Nephron (organoid): ENCODE measurements around the gene NOBOX.

ENCODE experiments used
- H3K27ac Mint-ChIP-seq, 3 experiments: 2 replicates each; pipeline ENCODE4 v1.8.0; 2020; ENCODE audit warnings: mixed read lengths in 3 of 3, mild to moderate bottlenecking in 2 of 3, moderate library complexity in 1 of 3
- H3K27me3 Mint-ChIP-seq: 2 replicates; pipeline ENCODE4 v1.8.0; 2021; ENCODE audit warnings: low read depth, mild to moderate bottlenecking, moderate library complexity, mixed read lengths
- H3K36me3 Mint-ChIP-seq: 2 replicates; pipeline ENCODE4 v1.8.0; 2020; ENCODE audit warnings: low read depth, mixed read lengths
- H3K4me1 Mint-ChIP-seq: 2 replicates; pipeline ENCODE4 v1.8.0; 2020; ENCODE audit warnings: mixed read lengths
- H3K4me3 Mint-ChIP-seq, 3 experiments: 2 replicates each; pipeline ENCODE4 v1.8.0; 2020; ENCODE audit warnings: mild to moderate bottlenecking in 3 of 3, mixed read lengths in 3 of 3, moderate library complexity in 2 of 3
- H3K9me3 Mint-ChIP-seq: 2 replicates; pipeline ENCODE4 v1.8.0; 2020; ENCODE audit warnings: mixed read lengths
- TF ChIP-seq, protein P1 (sequence below), 3 experiments: fragments of 200-600 bp; sonication (generic); IDR thresholded peaks; one replicate each; pipeline ENCODE4 v1.5.0; 2021; ENCODE audit warnings: antibody characterized with exemption in 3 of 3; ENCODE audit not compliant: unreplicated experiment in 3 of 3

Gene NOBOX

GRCh38 chr7:144390481-144390880, 13.0 kb downstream of the NOBOX start:
- peaks cover 4% of the 10 kb centered on the region for H3K27me3 Mint-ChIP-seq
- no peak overlapping the region for H3K4me3 Mint-ChIP-seq
- H3K4me1 Mint-ChIP-seq = peaks cover 6% of the 10 kb centered on the region
- H3K9me3 Mint-ChIP-seq = no peaks in the 10 kb centered on the region
- no peaks in the 10 kb centered on the region for H3K36me3 Mint-ChIP-seq
- TF ChIP-seq, protein P1, sequence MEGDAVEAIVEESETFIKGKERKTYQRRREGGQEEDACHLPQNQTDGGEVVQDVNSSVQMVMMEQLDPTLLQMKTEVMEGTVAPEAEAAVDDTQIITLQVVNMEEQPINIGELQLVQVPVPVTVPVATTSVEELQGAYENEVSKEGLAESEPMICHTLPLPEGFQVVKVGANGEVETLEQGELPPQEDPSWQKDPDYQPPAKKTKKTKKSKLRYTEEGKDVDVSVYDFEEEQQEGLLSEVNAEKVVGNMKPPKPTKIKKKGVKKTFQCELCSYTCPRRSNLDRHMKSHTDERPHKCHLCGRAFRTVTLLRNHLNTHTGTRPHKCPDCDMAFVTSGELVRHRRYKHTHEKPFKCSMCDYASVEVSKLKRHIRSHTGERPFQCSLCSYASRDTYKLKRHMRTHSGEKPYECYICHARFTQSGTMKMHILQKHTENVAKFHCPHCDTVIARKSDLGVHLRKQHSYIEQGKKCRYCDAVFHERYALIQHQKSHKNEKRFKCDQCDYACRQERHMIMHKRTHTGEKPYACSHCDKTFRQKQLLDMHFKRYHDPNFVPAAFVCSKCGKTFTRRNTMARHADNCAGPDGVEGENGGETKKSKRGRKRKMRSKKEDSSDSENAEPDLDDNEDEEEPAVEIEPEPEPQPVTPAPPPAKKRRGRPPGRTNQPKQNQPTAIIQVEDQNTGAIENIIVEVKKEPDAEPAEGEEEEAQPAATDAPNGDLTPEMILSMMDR (IDR thresholded peaks at IDR 0.05; ENCODE audit: unreplicated experiment in 3 of 3) = no peak
- peak overlapping the region in 1 of 3 experiments; percentile 5 for H3K27ac Mint-ChIP-seq

GRCh38 chr7:144388950-144389349, 14.5 kb downstream of the NOBOX start:
- Mint-ChIP-seq H3K9me3 (no peaks in the 10 kb centered on the region), H3K36me3 (no peaks in the 10 kb centered on the region), H3K27ac (peak overlapping the region in 2 of 3 experiments; percentile 25 to 43), H3K27me3 (no peaks in the 10 kb centered on the region), H3K4me1 (peaks cover 6% of the 10 kb centered on the region), H3K4me3 (no peak overlapping the region)
- TF ChIP-seq, protein P1 (IDR thresholded peaks at IDR 0.05; ENCODE audit: unreplicated experiment in 3 of 3) = no peak

DNA sequence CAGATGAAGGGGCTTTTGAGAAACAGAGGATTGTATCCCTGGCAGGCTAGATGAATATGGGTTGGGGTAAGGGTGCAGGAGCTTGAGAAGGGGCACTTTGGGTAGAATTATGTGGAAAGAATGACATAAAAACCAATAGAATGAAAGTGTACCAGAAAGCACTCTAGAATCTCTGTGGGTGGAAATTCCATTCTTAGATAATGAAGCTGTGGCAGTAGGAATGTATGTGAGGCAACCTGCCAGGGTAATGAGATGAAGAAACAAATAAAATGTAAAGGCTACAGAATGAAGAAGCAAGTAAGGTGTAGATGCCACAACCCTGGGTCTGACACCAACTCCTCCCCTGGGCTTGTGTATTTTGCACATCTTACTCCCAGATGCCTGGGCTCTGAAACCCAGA, 16.8 kb downstream of the NOBOX start:
- Mint-ChIP-seq H3K27me3 (no peaks in the 10 kb centered on the region), H3K36me3 (no peaks in the 10 kb centered on the region), H3K27ac (peak overlapping the region in 2 of 3 experiments; percentile 7 to 50), H3K4me1 (peaks cover 2% of the 10 kb centered on the region), H3K4me3 (no peak overlapping the region), H3K9me3 (no peaks in the 10 kb centered on the region)
- TF ChIP-seq, protein P1 (IDR thresholded peaks at IDR 0.05; ENCODE audit: unreplicated experiment in 3 of 3) = no peak

- Mint-ChIP-seq H3K9me3 (no peaks in the 10 kb centered on the region), H3K27ac (peak overlapping the region; percentile 33 to 69 (median 67)), H3K4me1 (no peaks in the 10 kb centered on the region), H3K36me3 (peaks cover 9% of the 10 kb centered on the region), H3K27me3 (no peaks in the 10 kb centered on the region), H3K4me3 (no peak overlapping the region)
- TF ChIP-seq, protein P1 (IDR thresholded peaks at IDR 0.05; ENCODE audit: unreplicated experiment in 3 of 3) = no peak
Observed at GRCh38 chr7:144384555-144385245, 18.8 kb downstream of the NOBOX start.

DNA sequence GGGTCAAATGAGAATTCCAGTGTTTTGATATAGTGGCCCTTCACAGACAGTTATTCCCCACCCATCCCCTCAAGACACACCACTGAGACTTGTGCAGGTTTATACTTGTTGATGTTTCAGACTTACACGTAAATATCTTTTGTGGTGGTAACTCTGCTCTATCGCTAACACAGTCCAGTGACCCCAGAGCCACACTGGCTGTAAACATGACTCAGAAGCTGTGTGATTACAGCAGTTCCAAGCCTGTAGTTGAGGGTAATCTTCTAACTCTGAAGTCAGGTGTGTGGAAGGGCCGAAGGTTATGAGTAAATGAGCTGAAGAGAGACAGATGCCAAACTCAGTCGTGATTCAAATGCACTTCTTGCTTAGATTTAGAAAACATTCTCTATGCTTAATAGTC, 19.4 kb downstream of the NOBOX start:
- TF ChIP-seq, protein P1 (IDR thresholded peaks at IDR 0.05; ENCODE audit: unreplicated experiment in 3 of 3) = no peak
- no peak overlapping the region for H3K4me3 Mint-ChIP-seq
- H3K27ac Mint-ChIP-seq = peak overlapping the region; percentile 33 to 69 (median 67)
- peaks cover 9% of the 10 kb centered on the region for H3K36me3 Mint-ChIP-seq
- no peaks in the 10 kb centered on the region for H3K9me3 Mint-ChIP-seq
- H3K4me1 Mint-ChIP-seq = no peaks in the 10 kb centered on the region
- no peaks in the 10 kb centered on the region for H3K27me3 Mint-ChIP-seq

DNA sequence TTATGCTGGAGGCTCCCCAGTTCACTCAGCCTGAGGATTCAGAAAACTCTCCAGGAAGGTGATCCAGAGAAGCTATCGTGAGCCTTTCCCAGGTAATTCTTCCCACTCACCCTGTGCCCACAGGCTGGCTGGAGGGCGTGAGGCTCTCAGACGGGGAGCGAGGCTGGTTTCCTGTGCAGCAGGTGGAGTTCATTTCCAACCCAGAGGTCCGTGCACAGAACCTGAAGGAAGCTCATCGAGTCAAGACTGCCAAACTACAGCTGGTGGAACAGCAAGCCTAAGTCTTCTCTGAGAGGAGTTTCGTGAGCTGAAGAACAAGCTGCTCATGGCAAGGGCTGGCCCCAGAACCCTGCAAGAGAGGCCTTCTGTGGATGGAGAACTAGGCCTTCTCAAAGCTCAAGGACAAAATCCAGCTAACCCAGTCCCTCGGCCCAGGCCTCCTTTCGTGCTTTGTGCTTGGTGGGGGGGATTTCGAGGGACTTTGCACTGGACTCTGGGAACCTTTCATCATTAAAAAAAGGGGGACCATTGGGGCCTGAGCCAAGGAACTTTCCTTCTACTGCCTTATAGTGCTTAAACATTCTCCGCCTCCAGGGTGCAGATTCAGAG, 23.6 kb downstream of the NOBOX start:
- no peaks in the 10 kb centered on the region for H3K9me3 Mint-ChIP-seq
- TF ChIP-seq, protein P1 (IDR thresholded peaks at IDR 0.05; ENCODE audit: unreplicated experiment in 3 of 3) = no peak
- no peaks in the 10 kb centered on the region for H3K27me3 Mint-ChIP-seq
- H3K36me3 Mint-ChIP-seq = peaks cover 25% of the 10 kb centered on the region
- no peak overlapping the region for H3K27ac Mint-ChIP-seq
- no peaks in the 10 kb centered on the region for H3K4me1 Mint-ChIP-seq
- no peak overlapping the region for H3K4me3 Mint-ChIP-seq
